ENCODE results near the gene TMEM131L.
A peak's percentile ranks its signal among the peaks of the same experiment; 100 is the strongest.
"Not testable (repeated sequence)": the region's sequence is repeated elsewhere in the genome, so short reads cannot be mapped to it uniquely, and the experiment has no call there.

TMEM131L gene

GRCh38 chr4:153553155-153553818 is 87.1 kb downstream of the TMEM131L start:
- no peak for DNase-seq

GRCh38 chr4:153553819-153554170 is 87.6 kb downstream of the TMEM131L start:
- DNase-seq = no peak

- DNase-seq = no peak
Observed at GRCh38 chr4:153555730-153556434, 89.7 kb downstream of the TMEM131L start.

- DNase-seq = no peak
Observed at GRCh38 chr4:153556435-153556815, 90.3 kb downstream of the TMEM131L start.

- no peak for DNase-seq
Observed at GRCh38 chr4:153560908-153561307, 94.7 kb downstream of the TMEM131L start.

GRCh38 chr4:153564630-153565525 is 98.7 kb downstream of the TMEM131L start:
- DNase-seq = no peak

- no peak for DNase-seq
Observed at GRCh38 chr4:153566631-153567150, 100.5 kb downstream of the TMEM131L start.

- DNase-seq = not testable (repeated sequence)
Observed at GRCh38 chr4:153567660-153568059, 101.5 kb downstream of the TMEM131L start.

- DNase-seq = no peak
Observed at GRCh38 chr4:153570228-153570973, 104.2 kb downstream of the TMEM131L start.

- DNase-seq = no peak
Observed at GRCh38 chr4:153571006-153571545, 104.9 kb downstream of the TMEM131L start.

GRCh38 chr4:153572609-153573008 is 106.4 kb downstream of the TMEM131L start:
- DNase-seq = no peak

- no peak for DNase-seq
Observed at GRCh38 chr4:153573221-153573620, 107.1 kb downstream of the TMEM131L start.

- peak; percentile 66 for DNase-seq
Observed at GRCh38 chr4:153573881-153574802, 108.0 kb downstream of the TMEM131L start.

GRCh38 chr4:153576443-153576774 is 110.2 kb downstream of the TMEM131L start:
- DNase-seq = no peak

GRCh38 chr4:153577053-153577452 is 110.9 kb downstream of the TMEM131L start:
- DNase-seq = no peak

- DNase-seq = no peak
Observed at GRCh38 chr4:153579410-153579809, 113.2 kb downstream of the TMEM131L start.

- no peak for DNase-seq
Observed at GRCh38 chr4:153579872-153580271, 113.7 kb downstream of the TMEM131L start.

- no peak for DNase-seq
Observed at GRCh38 chr4:153582954-153583702, 117.0 kb downstream of the TMEM131L start.

GRCh38 chr4:153585026-153585425 is 118.9 kb downstream of the TMEM131L start:
- DNase-seq = no peak

All from activated CD4-positive, alpha-beta T cell treated with anti-CD3 and anti-CD28 coated beads, Interleukin-2, Interleukin-6, amounts not matched to agents 100 ng/mL and 50 ng/mL, durations not matched to agents 16 hours and 8 hours (primary cell).